ENCODE measurements around the gene SYNE1. TPM values are rescaled to one million over a fixed set of nuclear protein-coding genes. Genes with fewer than 3 reads are reported as not detected.
"Not testable (repeated sequence)": the region's sequence is repeated elsewhere in the genome, so short reads cannot be mapped to it uniquely, and the experiment has no call there.

The SYNE1 gene
- total and polyA plus RNA-seq, 4 donors = 10.2 to 105 (median 24.5) TPM

GRCh38 chr6:152078804-152079203 is 558.4 kb downstream of the SYNE1 start:
- Histone ChIP-seq H3K9ac (ENCODE audit: low read depth in 1 of 2, low read length in 2 of 2) (no peak overlapping the region), H3K27ac (ENCODE audit: low read depth in 1 of 2, low read length in 2 of 2) (no peak overlapping the region), H3K4me1 (ENCODE audit: control insufficient read depth in 4 of 4, insufficient read depth in 4 of 4, low read length in 3 of 4) (no peaks in the 10 kb centered on the region), H3K36me3 (ENCODE audit: control insufficient read depth in 4 of 4, insufficient read depth in 3 of 4, low read depth in 1 of 4, low read length in 3 of 4) (peaks cover 0 to 12% (median 9%) of the 10 kb centered on the region in 4 donors), H3K9me3 (ENCODE audit: control insufficient read depth in 4 of 4, low read length in 3 of 4) (peaks cover 0 to 9% (median 0%) of the 10 kb centered on the region in 4 donors), H3K4me3 (ENCODE audit: low read depth in 1 of 3, low read length in 3 of 3) (no peak overlapping the region), H3K27me3 (ENCODE audit: control insufficient read depth in 4 of 4, insufficient read depth in 4 of 4, low read length in 3 of 4) (no peaks in the 10 kb centered on the region)
- WGBS = 91% methylated on average over 7 of the region's 7 CpGs
- no peak for TF ChIP-seq RXRA (IDR thresholded peaks at IDR 0.05)
- no peak for TF ChIP-seq EGR1 (IDR thresholded peaks at IDR 0.05; ENCODE audit: low read depth in 2 of 2)
- no peak for TF ChIP-seq HNF4A (conservative IDR thresholded peaks at IDR 0.05)
- no peak for TF ChIP-seq ATF3 (IDR thresholded peaks at IDR 0.05)
- no peak for TF ChIP-seq RAD21 (IDR thresholded peaks at IDR 0.05)
- TF ChIP-seq FOXA2 (IDR thresholded peaks at IDR 0.05) = no peak
- TF ChIP-seq NR2F2 (IDR thresholded peaks at IDR 0.05) = no peak
- no peak for TF ChIP-seq HNF4G (IDR thresholded peaks at IDR 0.05)
- TF ChIP-seq, protein P1, sequence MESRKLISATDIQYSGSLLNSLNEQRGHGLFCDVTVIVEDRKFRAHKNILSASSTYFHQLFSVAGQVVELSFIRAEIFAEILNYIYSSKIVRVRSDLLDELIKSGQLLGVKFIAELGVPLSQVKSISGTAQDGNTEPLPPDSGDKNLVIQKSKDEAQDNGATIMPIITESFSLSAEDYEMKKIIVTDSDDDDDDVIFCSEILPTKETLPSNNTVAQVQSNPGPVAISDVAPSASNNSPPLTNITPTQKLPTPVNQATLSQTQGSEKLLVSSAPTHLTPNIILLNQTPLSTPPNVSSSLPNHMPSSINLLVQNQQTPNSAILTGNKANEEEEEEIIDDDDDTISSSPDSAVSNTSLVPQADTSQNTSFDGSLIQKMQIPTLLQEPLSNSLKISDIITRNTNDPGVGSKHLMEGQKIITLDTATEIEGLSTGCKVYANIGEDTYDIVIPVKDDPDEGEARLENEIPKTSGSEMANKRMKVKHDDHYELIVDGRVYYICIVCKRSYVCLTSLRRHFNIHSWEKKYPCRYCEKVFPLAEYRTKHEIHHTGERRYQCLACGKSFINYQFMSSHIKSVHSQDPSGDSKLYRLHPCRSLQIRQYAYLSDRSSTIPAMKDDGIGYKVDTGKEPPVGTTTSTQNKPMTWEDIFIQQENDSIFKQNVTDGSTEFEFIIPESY (IDR thresholded peaks at IDR 0.05) = no peak
- TF ChIP-seq REST (IDR thresholded peaks at IDR 0.05) = no peak
- no peak for TF ChIP-seq JUND (IDR thresholded peaks at IDR 0.05)
- TF ChIP-seq YY1 (IDR thresholded peaks at IDR 0.05) = no peak
- TF ChIP-seq TAF1 (conservative IDR thresholded peaks at IDR 0.05) = no peak
- no peak for TF ChIP-seq SP1 (IDR thresholded peaks at IDR 0.05)
- no peak for TF ChIP-seq CTCF (IDR thresholded peaks at IDR 0.05; ENCODE audit: low read depth, low read length, missing input control)
- DNase-seq (ENCODE audit: low spot score) = no peak

DNA sequence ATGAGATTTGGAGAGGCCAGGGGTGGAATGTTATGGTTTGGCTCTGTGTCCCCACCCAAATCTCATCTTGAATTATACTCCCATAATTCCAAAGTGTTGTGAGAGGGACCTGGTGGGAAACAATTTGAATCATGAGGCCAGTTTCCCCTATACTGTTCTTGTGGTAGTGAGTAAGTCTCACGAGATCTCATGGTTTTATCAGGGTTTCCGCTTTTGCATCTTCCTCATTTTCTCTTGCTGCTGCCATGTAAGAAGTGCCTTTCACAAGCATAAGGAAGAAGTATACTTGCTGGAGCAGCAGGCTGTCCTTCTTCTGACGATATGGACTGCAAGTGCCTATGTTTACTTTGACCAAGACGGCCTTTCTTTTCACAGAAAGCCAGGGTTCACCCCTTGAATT is 559.2 kb downstream of the SYNE1 start:
- Histone ChIP-seq H3K27ac (ENCODE audit: low read depth in 1 of 2, low read length in 2 of 2) (no peak overlapping the region), H3K4me1 (ENCODE audit: control insufficient read depth in 4 of 4, insufficient read depth in 4 of 4, low read length in 3 of 4) (no peaks in the 10 kb centered on the region), H3K9me3 (ENCODE audit: control insufficient read depth in 4 of 4, low read length in 3 of 4) (peaks cover 0 to 9% (median 0%) of the 10 kb centered on the region in 4 donors), H3K27me3 (ENCODE audit: control insufficient read depth in 4 of 4, insufficient read depth in 4 of 4, low read length in 3 of 4) (no peaks in the 10 kb centered on the region), H3K4me3 (ENCODE audit: low read depth in 1 of 3, low read length in 3 of 3) (no peak overlapping the region), H3K36me3 (ENCODE audit: control insufficient read depth in 4 of 4, insufficient read depth in 3 of 4, low read depth in 1 of 4, low read length in 3 of 4) (peaks cover 0 to 12% (median 9%) of the 10 kb centered on the region in 4 donors), H3K9ac (ENCODE audit: low read depth in 1 of 2, low read length in 2 of 2) (no peak overlapping the region)
- WGBS = 69% methylated on average over 4 of the region's 4 CpGs
- TF ChIP-seq HNF4A (conservative IDR thresholded peaks at IDR 0.05) (peak in 1 of 2 donors; percentile 3), SP1 (IDR thresholded peaks at IDR 0.05) (no peak), YY1 (IDR thresholded peaks at IDR 0.05) (no peak), HNF4G (IDR thresholded peaks at IDR 0.05) (no peak), EGR1 (IDR thresholded peaks at IDR 0.05; ENCODE audit: low read depth in 2 of 2) (no peak), TAF1 (conservative IDR thresholded peaks at IDR 0.05) (no peak), REST (IDR thresholded peaks at IDR 0.05) (no peak)
- no peak for DNase-seq (ENCODE audit: low spot score)

- H3K9me3 ChIP-seq (ENCODE audit: control insufficient read depth in 4 of 4, low read length in 3 of 4); H3K9ac ChIP-seq (ENCODE audit: low read depth in 1 of 2, low read length in 2 of 2); H3K4me3 ChIP-seq (ENCODE audit: low read depth in 1 of 3, low read length in 3 of 3): not testable (repeated sequence)
Observed at GRCh38 chr6:152076242-152076641, 560.9 kb downstream of the SYNE1 start.

More at GRCh38 chr6:152076242-152076641, 560.9 kb downstream of the SYNE1 start:
- WGBS = 79% methylated on average over 3 of the region's 3 CpGs
- H3K4me1 ChIP-seq (ENCODE audit: control insufficient read depth in 4 of 4, insufficient read depth in 4 of 4, low read length in 3 of 4); DNase-seq (ENCODE audit: low spot score); H3K27ac ChIP-seq (ENCODE audit: low read depth in 1 of 2, low read length in 2 of 2); H3K27me3 ChIP-seq (ENCODE audit: control insufficient read depth in 4 of 4, insufficient read depth in 4 of 4, low read length in 3 of 4): not testable (repeated sequence)
- peaks cover 0 to 15% (median 9%) of the 10 kb centered on the region in 4 donors for H3K36me3 ChIP-seq (ENCODE audit: control insufficient read depth in 4 of 4, insufficient read depth in 3 of 4, low read depth in 1 of 4, low read length in 3 of 4)
